ENCODE measurements around the gene TTLL11. TPM values are rescaled to one million over a fixed set of nuclear protein-coding genes. Genes with fewer than 3 reads are reported as not detected.

Gene TTLL11
- total RNA-seq, 1 donor = 7.3 TPM

- TF ChIP-seq CTCF (IDR thresholded peaks at IDR 0.05; ENCODE audit: insufficient read depth, low read length) = no peak
- DNase-seq (ENCODE audit: low read depth) = no peak
Observed at GRCh38 chr9:121816449-121816817, 276.7 kb downstream of the TTLL11 start.

GRCh38 chr9:121815546-121816448 is 277.3 kb downstream of the TTLL11 start:
- no peak for DNase-seq (ENCODE audit: low read depth)
- no peak overlapping the region for H3K4me3 ChIP-seq (ENCODE audit: low read depth, low read length)
- TF ChIP-seq CTCF (IDR thresholded peaks at IDR 0.05; ENCODE audit: insufficient read depth, low read length) = no peak

More at GRCh38 chr9:121816449-121816817, 276.7 kb downstream of the TTLL11 start:
- no peak overlapping the region for H3K4me3 ChIP-seq (ENCODE audit: low read depth, low read length)

GRCh38 chr9:121815084-121815483 is 278.0 kb downstream of the TTLL11 start:
- TF ChIP-seq CTCF (IDR thresholded peaks at IDR 0.05; ENCODE audit: insufficient read depth, low read length) = no peak
- DNase-seq (ENCODE audit: low read depth) = no peak
- no peak overlapping the region for H3K4me3 ChIP-seq (ENCODE audit: low read depth, low read length)

- H3K4me3 ChIP-seq (ENCODE audit: low read depth, low read length) = no peak overlapping the region
- DNase-seq (ENCODE audit: low read depth) = no peak
- TF ChIP-seq CTCF (IDR thresholded peaks at IDR 0.05; ENCODE audit: insufficient read depth, low read length) = no peak
Observed at GRCh38 chr9:121814594-121814993, 278.5 kb downstream of the TTLL11 start.

- TF ChIP-seq CTCF (IDR thresholded peaks at IDR 0.05; ENCODE audit: insufficient read depth, low read length) = no peak
Observed at GRCh38 chr9:121813519-121814210, 279.4 kb downstream of the TTLL11 start.

GRCh38 chr9:121812159-121812735 is 280.9 kb downstream of the TTLL11 start:
- H3K4me3 ChIP-seq (ENCODE audit: low read depth, low read length) = no peak overlapping the region
- TF ChIP-seq CTCF (IDR thresholded peaks at IDR 0.05; ENCODE audit: insufficient read depth, low read length) = no peak
- DNase-seq (ENCODE audit: low read depth) = no peak

More at GRCh38 chr9:121813519-121814210, 279.4 kb downstream of the TTLL11 start:
- no peak for DNase-seq (ENCODE audit: low read depth)
- H3K4me3 ChIP-seq (ENCODE audit: low read depth, low read length) = no peak overlapping the region
